Endothelial cell of umbilical vein (primary cell): ENCODE data around the gene LRRTM4. TPM values are rescaled to one million over a fixed set of nuclear protein-coding genes. Genes with fewer than 3 reads are reported as not detected.

Source experiments
- BruUV-seq: library from RNA; stranded (reverse); fragments of 400-500 nt; replicated peaks from 2 replicates; lab custom pipeline; 2021; lab: Mats Ljungman, UMichigan
- CTCF ChIA-PET: fragments of 300-600, 350-600 bp; sonication (Branson Sonifier 250); formaldehyde crosslinking; loops from one replicate; lab custom pipeline; 2021; ENCODE audit warnings: antibody characterized with exemption, inconsistent platforms; lab: Charles Lee
- POLR2A ChIA-PET: fragments of 300-600, 350-600 bp; sonication (Branson Sonifier 250); formaldehyde crosslinking; loops from one replicate; lab custom pipeline; 2021; ENCODE audit warnings: antibody characterized with exemption, inconsistent platforms; lab: Charles Lee
- DNase-seq: peaks from one replicate; pipeline ENCODE4 v3.0.0-alpha.2; 2011; ENCODE audit warnings: low read depth, low spot score
- FAIRE-seq: peaks from 2 replicates; lab custom pipeline; 2011; peaks lifted over from hg19 to GRCh38; lab: Jason Lieb, UNC
- H2AFZ ChIP-seq: 2 replicates; pipeline ENCODE4 v1.6.0; 2012; ENCODE audit warnings: low read depth, low read length, control low read depth, inconsistent platforms
- H3K27ac ChIP-seq: 2 replicates; pipeline ENCODE4 v1.5.1; 2011; ENCODE audit warnings: low read depth, mild to moderate bottlenecking, control low read depth, low read length, moderate library complexity; ENCODE audit not compliant: insufficient read depth
- H3K27me3 ChIP-seq, 2 experiments: 2 replicates each; pipeline versions ENCODE4 v1.6.0 to v1.6.1; 2011; ENCODE audit warnings: low read length in 2 of 2, mixed read lengths in 1 of 2; ENCODE audit not compliant: control insufficient read depth in 2 of 2, insufficient read depth in 2 of 2
- H3K36me3 ChIP-seq, 2 experiments: 2 replicates in 1 of 2; 3 replicates in 1 of 2; pipeline ENCODE4 v1.5.1; 2011; ENCODE audit warnings: low read length in 2 of 2, mild to moderate bottlenecking in 1 of 2, moderate library complexity in 1 of 2; ENCODE audit not compliant: control insufficient read depth in 2 of 2, insufficient read depth in 2 of 2; ENCODE audit errors: extremely low read depth in 1 of 2
- H3K4me1 ChIP-seq: 3 replicates; pipeline ENCODE4 v1.5.1; 2011; ENCODE audit warnings: mild to moderate bottlenecking, low read length; ENCODE audit not compliant: control insufficient read depth, insufficient read depth; ENCODE audit errors: extremely low read depth
- H3K4me2 ChIP-seq: 2 replicates; pipeline ENCODE4 v1.6.1; 2011; ENCODE audit warnings: low read length, control low read depth, mixed read lengths; ENCODE audit not compliant: insufficient read depth
- H3K4me3 ChIP-seq, 3 experiments: fragments of 200-600 bp in 1 of 3; sonication (generic), shearing (Covaris generic) in 1 of 3; replicated peaks in 1 of 3; 2 replicates each; pipeline ENCODE4 v1.5.1; 2011 to 2016; ENCODE audit warnings: control low read depth in 3 of 3, low read length in 3 of 3, mild to moderate bottlenecking in 2 of 3, inconsistent platforms in 1 of 3, low read depth in 1 of 3, moderate library complexity in 1 of 3; ENCODE audit not compliant: insufficient read depth in 1 of 3
- H3K79me2 ChIP-seq: 2 replicates; pipeline ENCODE4 v1.6.0; 2012; ENCODE audit warnings: low read length, inconsistent platforms; ENCODE audit not compliant: control insufficient read depth, insufficient read depth
- H3K9ac ChIP-seq: replicated peaks from 2 replicates; pipeline ENCODE3; 2011; ENCODE audit warnings: low read length, control low read depth; ENCODE audit not compliant: insufficient read depth; ENCODE audit errors: extremely low read depth
- H3K9me1 ChIP-seq: replicated peaks from 3 replicates; pipeline ENCODE4 v1.6.0; 2011; ENCODE audit warnings: mild to moderate bottlenecking, low read length; ENCODE audit not compliant: control insufficient read depth, insufficient read depth; ENCODE audit errors: extremely low read depth
- H3K9me3 ChIP-seq: replicated peaks from 2 replicates; pipeline ENCODE4 v1.5.1; 2012; ENCODE audit warnings: low read length, inconsistent platforms; ENCODE audit not compliant: control insufficient read depth, insufficient read depth
- H4K20me1 ChIP-seq: replicated peaks from 2 replicates; pipeline ENCODE3; 2011; ENCODE audit warnings: mild to moderate bottlenecking, low read length; ENCODE audit not compliant: control insufficient read depth, insufficient read depth; ENCODE audit errors: extremely low read depth
- EZH2 ChIP-seq: IDR thresholded peaks from 2 replicates; pipeline ENCODE4 v1.6.1; 2012; ENCODE audit warnings: borderline replicate concordance, low read depth, mild to moderate bottlenecking, moderate library complexity, low read length, inconsistent platforms; ENCODE audit not compliant: severe bottlenecking
- GATA2 ChIP-seq: IDR thresholded peaks from 2 replicates; pipeline ENCODE4 v1.7.0; 2011; ENCODE audit warnings: low read depth, mild to moderate bottlenecking, moderate library complexity, mixed read lengths, low read length; ENCODE audit not compliant: insufficient read length, insufficient read depth
- POLR2A ChIP-seq: IDR thresholded peaks from 2 replicates; pipeline ENCODE4 v1.6.1; 2012; ENCODE audit warnings: low read depth, mild to moderate bottlenecking, control low read depth, low read length
- POLR2AphosphoS5 ChIP-seq: IDR thresholded peaks from 2 replicates; pipeline ENCODE4 v1.6.1; 2012; ENCODE audit warnings: low read depth, mild to moderate bottlenecking, control low read depth, low read length, moderate library complexity; ENCODE audit not compliant: insufficient read depth
- dilution Hi-C: fragments of 300-500 bp; cut with MboI; formaldehyde crosslinking; loops from one replicate; pipeline ENCODE4 v1.15.0; 2019; ENCODE audit warnings: low sequenced_read_pairs; ENCODE audit not compliant: extremely low pct_ligation_motif_present
- intact Hi-C: fragments of 100-400 bp; cut with micrococcal nuclease; formaldehyde crosslinking; loops from one replicate; pipeline ENCODE4 v1.10.0; 2022
- polyA plus RNA-seq, 4 experiments: library from polyadenylated mRNA; depleted of rRNA in 3 of 4; stranded (reverse) in 3 of 4; unstranded in 1 of 4; fragments of >200 nt; gene quantifications; 2 replicates each; pipeline versions ENCODE4 v1.2.1 to v1.2.3, GENCODE V29; 2011 to 2012; ENCODE audit warnings: missing spikeins in 1 of 4
- total RNA-seq: library from RNA; stranded (reverse); gene quantifications from 2 replicates; pipeline ENCODE4 v1.2.3, GENCODE V29; 2021
- TF ChIP-seq, protein P1 (sequence below), 2 donors: IDR thresholded peaks; 1 replicate in 1 of 2; 2 replicates in 1 of 2; pipeline ENCODE4 v1.5.1; 2011; ENCODE audit warnings: low read length in 2 of 2, mild to moderate bottlenecking in 2 of 2, moderate library complexity in 2 of 2, control low read depth in 1 of 2, inconsistent platforms in 1 of 2, low read depth in 1 of 2; ENCODE audit not compliant: insufficient read depth in 1 of 2; ENCODE audit errors: extremely low read depth in 1 of 2

The LRRTM4 gene
- total and polyA plus RNA-seq, 2 donors (not counting 3 experiments of a cell fraction or from before 2014, with no cell fraction given), result not detected

GRCh38 chr2:77519888-77520506, 2.2 kb downstream of the LRRTM4 start:
- FAIRE-seq (no peak), DNase-seq (no peak)
- H3K36me3 ChIP-seq, result no peaks in the 10 kb centered on the region
- intact Hi-C loops (loop anchor here (5.0 kb wide), 1 partner anchor 517 kb away; no protein-coding TSS in a partner anchor), dilution Hi-C loops (no loop called here)
- ChIA-PET POLR2A (no interaction called here), CTCF (no interaction called here)
- no peak for TF ChIP-seq GATA2
- no peak overlapping the region for H3K9ac ChIP-seq
- H3K4me1 ChIP-seq, result no peaks in the 10 kb centered on the region
- H3K9me3 ChIP-seq, result no peaks in the 10 kb centered on the region
- H3K27ac ChIP-seq, result no peak overlapping the region
- H4K20me1 ChIP-seq, result no peaks in the 10 kb centered on the region
- H3K4me2 ChIP-seq, result no peak overlapping the region
- no peaks in the 10 kb centered on the region for H3K79me2 ChIP-seq
- no peaks in the 10 kb centered on the region for H3K27me3 ChIP-seq
- H2AFZ ChIP-seq, result no peak overlapping the region
- no peak overlapping the region for H3K4me3 ChIP-seq
- BruUV-seq, result no TSS peak
- H3K9me1 ChIP-seq, result no peaks in the 10 kb centered on the region

DNA sequence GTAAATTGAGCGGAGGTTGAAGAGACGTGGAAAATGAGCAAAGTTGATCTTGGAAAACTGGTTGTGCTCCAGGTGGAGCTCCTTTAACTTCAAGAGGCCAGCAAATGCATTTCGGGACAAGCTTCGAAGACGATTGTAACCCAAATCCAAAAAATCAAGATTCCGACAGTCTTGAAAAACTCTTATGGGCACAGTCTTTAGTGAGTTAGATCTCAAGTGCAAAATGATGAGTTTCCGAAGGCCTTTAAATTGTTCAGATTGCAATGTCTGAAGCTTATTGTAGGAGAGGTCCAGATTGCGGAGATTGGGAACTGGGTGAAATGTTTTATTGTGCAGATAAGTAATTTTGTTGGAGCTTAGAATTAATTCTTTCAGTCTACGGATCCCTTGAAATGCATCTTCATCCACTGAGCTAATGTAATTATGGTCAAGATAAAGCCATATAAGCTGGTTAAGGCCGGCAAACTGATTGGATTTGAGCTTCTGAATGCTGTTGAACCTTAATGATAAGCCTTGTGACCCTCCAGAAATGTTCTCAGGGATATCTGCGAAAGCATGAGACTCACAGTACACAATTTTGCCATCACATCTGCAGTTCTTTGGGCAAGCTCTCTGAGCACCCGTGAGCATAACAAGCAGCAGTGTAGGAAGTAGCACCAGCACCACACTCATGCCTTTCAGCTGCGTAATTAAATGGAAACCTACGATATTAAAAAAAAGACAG, 2.9 kb downstream of the LRRTM4 start:
- no TSS peak for BruUV-seq
- ChIA-PET CTCF (no interaction called here), POLR2A (no interaction called here)
- Histone ChIP-seq H3K9me3 (no peaks in the 10 kb centered on the region), H3K9me1 (no peaks in the 10 kb centered on the region), H3K27me3 (no peaks in the 10 kb centered on the region), H3K4me2 (no peak overlapping the region), H4K20me1 (no peaks in the 10 kb centered on the region), H3K27ac (no peak overlapping the region), H3K79me2 (no peaks in the 10 kb centered on the region), H3K9ac (no peak overlapping the region), H3K4me3 (no peak overlapping the region), H3K36me3 (no peaks in the 10 kb centered on the region), H2AFZ (no peak overlapping the region), H3K4me1 (no peaks in the 10 kb centered on the region)
- dilution Hi-C loops, result no loop called here
- TF ChIP-seq, protein P1, sequence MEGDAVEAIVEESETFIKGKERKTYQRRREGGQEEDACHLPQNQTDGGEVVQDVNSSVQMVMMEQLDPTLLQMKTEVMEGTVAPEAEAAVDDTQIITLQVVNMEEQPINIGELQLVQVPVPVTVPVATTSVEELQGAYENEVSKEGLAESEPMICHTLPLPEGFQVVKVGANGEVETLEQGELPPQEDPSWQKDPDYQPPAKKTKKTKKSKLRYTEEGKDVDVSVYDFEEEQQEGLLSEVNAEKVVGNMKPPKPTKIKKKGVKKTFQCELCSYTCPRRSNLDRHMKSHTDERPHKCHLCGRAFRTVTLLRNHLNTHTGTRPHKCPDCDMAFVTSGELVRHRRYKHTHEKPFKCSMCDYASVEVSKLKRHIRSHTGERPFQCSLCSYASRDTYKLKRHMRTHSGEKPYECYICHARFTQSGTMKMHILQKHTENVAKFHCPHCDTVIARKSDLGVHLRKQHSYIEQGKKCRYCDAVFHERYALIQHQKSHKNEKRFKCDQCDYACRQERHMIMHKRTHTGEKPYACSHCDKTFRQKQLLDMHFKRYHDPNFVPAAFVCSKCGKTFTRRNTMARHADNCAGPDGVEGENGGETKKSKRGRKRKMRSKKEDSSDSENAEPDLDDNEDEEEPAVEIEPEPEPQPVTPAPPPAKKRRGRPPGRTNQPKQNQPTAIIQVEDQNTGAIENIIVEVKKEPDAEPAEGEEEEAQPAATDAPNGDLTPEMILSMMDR (IDR thresholded peaks at IDR 0.05; ENCODE audit: extremely low read depth in 1 of 2, insufficient read depth in 1 of 2, low read depth in 1 of 2, low read length in 2 of 2), result no peak
- no peak for TF ChIP-seq POLR2AphosphoS5
- no peak for TF ChIP-seq POLR2A
- TF ChIP-seq EZH2, result no peak
- no peak for TF ChIP-seq GATA2
- intact Hi-C loops, result no loop called here
- FAIRE-seq, result no peak
- no peak for DNase-seq
